ENCODE measurements around the gene C1QA.

- TF ChIP-seq EZH2 (IDR thresholded peaks at IDR 0.05; ENCODE audit: borderline replicate concordance, insufficient read depth, low read length, poor library complexity, severe bottlenecking) (no peak), CTCF (IDR thresholded peaks at IDR 0.05; ENCODE audit: poor library complexity, severe bottlenecking) (no peak)
These were observed 49.2 kb upstream of the C1QA start for GRCh38 chr1:22587247-22587646.

Measured in neural cell (in vitro differentiated cells).